Right atrium auricular region (tissue), 2 donors: ENCODE measurements around the gene HSPA1L. TPM values are rescaled to one million over a fixed set of nuclear protein-coding genes. Genes with fewer than 3 reads are reported as not detected.
"Not testable (repeated sequence)": the region's sequence is repeated elsewhere in the genome, so short reads cannot be mapped to it uniquely, and the experiment has no call there.

Experiments
- DNase-seq: peaks from one replicate; pipeline ENCODE4 v3.0.0-alpha.2; 2019; ENCODE audit warnings: low spot score
- H3K27ac ChIP-seq, 2 donors: fragments of 200-600 bp; sonication (generic); 1 replicate in 1 of 2; 2 replicates in 1 of 2; pipeline ENCODE4 v1.5.1; 2016 to 2019
- H3K27me3 ChIP-seq, 2 donors: fragments of 200-600 bp; sonication (generic); one replicate each; pipeline versions ENCODE4 v1.5.1 to v1.6.0; 2017 to 2019
- H3K36me3 ChIP-seq: fragments of 200-600 bp; sonication (generic); one replicate; pipeline ENCODE4 v1.5.1; 2016
- H3K4me1 ChIP-seq, 2 donors: fragments of 200-600 bp; sonication (generic); one replicate each; pipeline versions ENCODE4 v1.5.1 to v1.6.0; 2017 to 2019
- H3K4me3 ChIP-seq, 2 donors: fragments of 200-600 bp; sonication (generic); 1 replicate in 1 of 2; 2 replicates in 1 of 2; pipeline ENCODE4 v1.5.1; 2017 to 2019; ENCODE audit warnings: mild to moderate bottlenecking in 1 of 2, moderate library complexity in 1 of 2
- H3K9me3 ChIP-seq, 2 donors: fragments of 200-600 bp; sonication (generic); one replicate each; pipeline ENCODE4 v1.5.1; 2019
- total RNA-seq, 2 donors: library from RNA; depleted of rRNA; stranded (reverse); fragments of >200 nt; gene quantifications; one replicate each; pipeline ENCODE4 v1.1.0, GENCODE V29; 2016
- TF ChIP-seq, protein P1 (sequence below), 2 donors: fragments of 200-600 bp; sonication (generic); IDR thresholded peaks; one replicate each; pipeline ENCODE4 v1.5.1; 2019; ENCODE audit warnings: antibody characterized with exemption in 2 of 2

The HSPA1L gene
- total RNA-seq, 2 donors from 2014 or later = 1.1 to 1.6 TPM

DNA sequence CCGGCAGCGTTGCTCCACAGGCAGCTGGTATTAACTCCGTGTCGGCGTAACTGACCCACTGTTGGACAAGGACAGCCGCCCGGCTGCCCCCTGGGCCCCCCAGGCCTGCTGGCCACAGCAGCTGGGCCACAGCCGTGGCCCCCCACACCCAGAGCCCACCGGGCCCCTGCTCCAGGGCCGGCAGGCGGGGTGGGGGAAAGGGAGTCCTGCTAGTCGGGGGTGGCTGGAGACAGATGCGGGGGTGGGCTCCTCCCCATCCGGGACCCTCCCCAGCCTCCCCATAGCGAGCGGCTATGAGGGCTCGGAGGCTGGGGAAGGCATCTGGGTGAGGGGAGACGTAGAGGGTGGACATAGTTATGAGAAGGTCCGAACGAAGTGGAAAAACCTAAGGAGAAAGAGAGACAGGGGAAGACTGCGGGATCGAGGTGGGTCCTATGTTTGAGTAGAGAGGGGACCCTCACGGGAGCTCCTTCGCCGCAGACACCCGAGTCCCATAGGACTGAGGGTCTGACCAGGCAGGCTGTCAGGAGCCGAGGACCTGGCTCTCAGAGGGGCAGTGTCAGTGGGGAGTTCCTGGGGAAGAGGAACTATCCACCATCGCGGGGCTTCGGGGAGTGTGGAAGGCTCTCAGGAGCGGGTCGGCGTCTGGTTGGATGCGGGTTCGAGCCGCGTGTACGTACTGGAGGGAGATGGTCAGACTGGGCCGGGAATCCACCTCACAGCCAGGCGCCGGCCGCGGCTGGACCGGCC is 20.0 kb downstream of the HSPA1L start:
- Histone ChIP-seq H3K9me3 (no peaks in the 10 kb centered on the region), H3K27me3 (no peaks in the 10 kb centered on the region), H3K4me3 (peak overlapping the region; percentile 67 to 95), H3K27ac (peak overlapping the region; percentile 88 to 94), H3K36me3 (peaks cover 6% of the 10 kb centered on the region), H3K4me1 (peaks cover 0 to 12% of the 10 kb centered on the region in 2 donors)
- TF ChIP-seq, protein P1, sequence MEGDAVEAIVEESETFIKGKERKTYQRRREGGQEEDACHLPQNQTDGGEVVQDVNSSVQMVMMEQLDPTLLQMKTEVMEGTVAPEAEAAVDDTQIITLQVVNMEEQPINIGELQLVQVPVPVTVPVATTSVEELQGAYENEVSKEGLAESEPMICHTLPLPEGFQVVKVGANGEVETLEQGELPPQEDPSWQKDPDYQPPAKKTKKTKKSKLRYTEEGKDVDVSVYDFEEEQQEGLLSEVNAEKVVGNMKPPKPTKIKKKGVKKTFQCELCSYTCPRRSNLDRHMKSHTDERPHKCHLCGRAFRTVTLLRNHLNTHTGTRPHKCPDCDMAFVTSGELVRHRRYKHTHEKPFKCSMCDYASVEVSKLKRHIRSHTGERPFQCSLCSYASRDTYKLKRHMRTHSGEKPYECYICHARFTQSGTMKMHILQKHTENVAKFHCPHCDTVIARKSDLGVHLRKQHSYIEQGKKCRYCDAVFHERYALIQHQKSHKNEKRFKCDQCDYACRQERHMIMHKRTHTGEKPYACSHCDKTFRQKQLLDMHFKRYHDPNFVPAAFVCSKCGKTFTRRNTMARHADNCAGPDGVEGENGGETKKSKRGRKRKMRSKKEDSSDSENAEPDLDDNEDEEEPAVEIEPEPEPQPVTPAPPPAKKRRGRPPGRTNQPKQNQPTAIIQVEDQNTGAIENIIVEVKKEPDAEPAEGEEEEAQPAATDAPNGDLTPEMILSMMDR (IDR thresholded peaks at IDR 0.05) = no peak
- DNase-seq = no peak

DNA sequence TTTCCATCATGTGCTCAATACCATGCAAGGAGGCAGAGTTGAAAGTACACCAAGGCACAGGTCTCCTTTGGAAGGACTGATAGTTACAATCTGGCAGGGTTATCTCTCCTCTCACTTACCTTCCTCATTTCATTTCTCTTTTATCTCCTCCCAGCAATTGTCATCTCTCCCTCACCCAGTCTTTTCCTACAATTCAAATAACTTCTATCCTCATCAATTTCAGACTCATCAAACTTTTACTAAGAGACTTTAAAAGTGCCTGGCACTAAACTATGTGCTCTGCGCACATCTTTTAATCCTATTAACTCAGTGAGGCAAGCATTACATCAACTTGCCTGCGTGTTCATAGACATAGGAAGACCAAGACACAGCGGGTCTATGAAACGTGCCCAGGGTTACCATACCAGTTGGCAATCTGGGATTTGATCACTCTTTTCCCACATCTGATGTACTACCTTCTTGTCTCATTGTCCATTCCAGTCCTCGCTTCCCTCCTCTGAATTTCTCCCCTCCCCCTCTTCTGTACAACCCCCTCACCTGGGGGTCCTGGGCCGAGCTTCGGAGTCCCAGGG is 20.7 kb downstream of the HSPA1L start:
- no peak for DNase-seq
- TF ChIP-seq, protein P1 (IDR thresholded peaks at IDR 0.05) = no peak
- peaks cover 6% of the 10 kb centered on the region for H3K36me3 ChIP-seq
- no peaks in the 10 kb centered on the region for H3K27me3 ChIP-seq
- no peaks in the 10 kb centered on the region for H3K9me3 ChIP-seq
- H3K4me3 ChIP-seq = peak overlapping the region; percentile 67 to 95
- peaks cover 0 to 12% of the 10 kb centered on the region in 2 donors for H3K4me1 ChIP-seq
- H3K27ac ChIP-seq = peak overlapping the region; percentile 88 to 94

DNA sequence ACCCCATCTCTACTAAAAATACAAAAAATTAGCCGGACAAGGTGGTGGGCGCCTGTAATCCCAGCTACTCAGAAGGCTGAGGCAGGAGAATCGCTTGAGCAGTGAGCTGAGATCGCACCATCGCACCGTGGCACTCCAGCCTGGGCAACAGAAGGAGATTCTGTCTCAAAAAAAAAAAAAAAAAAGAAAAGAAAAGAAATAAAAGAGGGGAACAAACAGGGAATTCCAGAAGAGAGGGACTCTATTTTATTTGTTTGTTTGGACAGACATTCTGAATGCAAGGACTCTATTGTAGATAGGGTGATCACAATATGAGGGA is 21.2 kb downstream of the HSPA1L start:
- not testable (repeated sequence) for H3K4me3 ChIP-seq, H3K9me3 ChIP-seq, H3K27ac ChIP-seq, DNase-seq, H3K27me3 ChIP-seq, H3K36me3 ChIP-seq
- peaks cover 0 to 12% of the 10 kb centered on the region in 2 donors for H3K4me1 ChIP-seq

DNA sequence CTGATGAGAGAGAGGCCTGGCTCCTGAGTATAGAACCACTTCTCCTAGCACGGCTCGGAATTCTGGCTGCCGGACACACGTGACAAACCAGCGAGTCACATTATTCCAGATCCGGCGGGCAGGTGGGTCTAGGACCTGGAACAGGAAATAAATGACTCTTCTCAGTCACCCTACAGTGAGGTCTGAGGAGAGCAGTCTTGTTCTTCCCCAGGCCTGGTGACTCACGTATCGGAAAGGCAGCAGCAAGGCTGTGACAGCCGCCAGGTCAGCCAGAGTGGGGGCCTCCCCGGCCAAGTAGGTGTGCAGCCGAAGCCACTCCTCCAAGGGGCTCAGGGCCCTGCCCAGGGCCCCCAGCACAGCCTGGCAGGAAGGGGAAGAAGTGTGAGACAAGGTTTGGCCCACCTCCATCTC is 22.3 kb downstream of the HSPA1L start:
- Histone ChIP-seq H3K27ac (no peak overlapping the region), H3K36me3 (peaks cover 6% of the 10 kb centered on the region), H3K27me3 (no peaks in the 10 kb centered on the region), H3K4me1 (peaks cover 0 to 12% of the 10 kb centered on the region in 2 donors), H3K9me3 (no peaks in the 10 kb centered on the region), H3K4me3 (no peak overlapping the region)
- TF ChIP-seq, protein P1 (IDR thresholded peaks at IDR 0.05) = no peak
- no peak for DNase-seq

DNA sequence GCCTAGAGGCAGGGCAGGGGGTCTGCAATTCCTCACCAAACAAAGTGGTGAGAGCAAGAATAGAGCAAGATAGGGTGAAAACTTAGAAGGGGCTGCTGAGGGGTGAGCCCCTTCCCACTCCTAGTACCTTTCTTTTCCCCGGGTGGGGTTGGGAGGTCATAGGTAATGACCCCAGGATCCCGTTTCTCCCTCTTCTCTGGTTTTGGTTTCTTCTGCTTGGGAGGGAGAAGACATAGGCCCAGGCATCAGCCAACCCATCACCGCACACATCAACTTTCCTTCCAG is 23.1 kb downstream of the HSPA1L start:
- Histone ChIP-seq H3K36me3 (peaks cover 10% of the 10 kb centered on the region), H3K27ac (no peak overlapping the region), H3K4me3 (no peak overlapping the region), H3K4me1 (peaks cover 0 to 12% of the 10 kb centered on the region in 2 donors), H3K27me3 (no peaks in the 10 kb centered on the region), H3K9me3 (no peaks in the 10 kb centered on the region)
- DNase-seq = no peak
- TF ChIP-seq, protein P1 (IDR thresholded peaks at IDR 0.05) = no peak

DNA sequence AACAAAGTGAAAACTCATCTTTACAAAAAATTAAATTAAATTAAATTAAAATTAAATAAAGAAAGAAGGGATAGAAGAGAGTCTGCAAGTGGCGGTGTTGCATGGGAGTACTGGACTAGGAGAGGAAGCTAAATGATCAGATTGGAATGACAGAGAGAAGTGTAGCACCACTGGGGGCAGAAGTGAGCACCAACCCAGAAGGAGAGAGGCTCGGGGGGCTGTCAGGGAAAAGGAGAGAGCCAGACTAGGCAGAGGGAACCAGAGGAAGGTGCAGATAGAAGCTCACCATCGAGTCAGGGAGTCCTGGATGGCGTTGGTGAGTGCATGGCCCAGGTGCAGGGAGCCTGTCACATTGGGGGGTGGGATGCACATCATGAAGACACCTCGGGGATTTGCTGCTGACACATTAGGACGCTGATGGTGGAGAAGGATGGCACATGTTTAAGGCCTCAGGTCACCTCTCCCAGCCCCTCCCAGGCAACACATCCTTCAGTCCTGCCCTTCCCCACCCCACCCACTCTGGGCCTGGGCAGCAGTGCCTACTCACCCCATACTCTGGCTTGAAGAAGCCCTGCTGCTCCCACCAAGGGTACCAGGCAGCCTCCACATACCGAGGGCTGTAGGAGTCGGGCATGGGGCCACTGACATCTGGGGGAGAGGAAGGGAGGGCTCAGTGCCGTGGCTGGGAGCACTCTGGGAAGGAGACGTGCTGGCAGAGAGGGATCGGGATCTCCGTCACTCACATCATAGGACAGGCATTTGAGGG is 23.6 kb downstream of the HSPA1L start:
- TF ChIP-seq, protein P1 (IDR thresholded peaks at IDR 0.05) = peak in 1 of 2 donors; percentile 57
- DNase-seq = no peak
- Histone ChIP-seq H3K9me3 (no peaks in the 10 kb centered on the region), H3K4me3 (no peak overlapping the region), H3K4me1 (peaks cover 0 to 12% of the 10 kb centered on the region in 2 donors), H3K27me3 (no peaks in the 10 kb centered on the region), H3K27ac (no peak overlapping the region), H3K36me3 (peaks cover 10% of the 10 kb centered on the region)
